Germinal center (tissue), 1 donor: ENCODE results near the gene STAT5B.
"Not testable (repeated sequence)": the region's sequence is repeated elsewhere in the genome, so short reads cannot be mapped to it uniquely, and the experiment has no call there.

Experiments
- DNase-seq: peaks from one replicate; pipeline ENCODE4 v3.0.0; 2012; ENCODE audit warnings: mixed read lengths, low spot score

Gene STAT5B

GRCh38 chr17:42276359-42276608 lies at the start of gene STAT5B:
Gene STAT5B (minus strand): TSS chr17:42276391. CDS start chr17:42232127, 44,264 bp downstream.
- DNase-seq: peak; percentile 91

- no peak for DNase-seq
Observed at GRCh38 chr17:42325026-42325425, 48.8 kb upstream of the STAT5B start.

- DNase-seq: no peak
Observed at GRCh38 chr17:42323268-42323773, 47.1 kb upstream of the STAT5B start.

- peak; percentile 93 for DNase-seq
Observed at GRCh38 chr17:42322382-42323267, 46.4 kb upstream of the STAT5B start.

- no peak for DNase-seq
Observed at GRCh38 chr17:42321555-42321954, 45.4 kb upstream of the STAT5B start.

GRCh38 chr17:42317967-42318366 lies 41.8 kb upstream of the STAT5B start:
- DNase-seq: not testable (repeated sequence)

GRCh38 chr17:42317266-42317845 lies 41.2 kb upstream of the STAT5B start:
- no peak for DNase-seq

- no peak for DNase-seq
Observed at GRCh38 chr17:42316755-42317154, 40.6 kb upstream of the STAT5B start.

- peak; percentile 80 for DNase-seq
Observed at GRCh38 chr17:42315402-42316156, 39.4 kb upstream of the STAT5B start.

- no peak for DNase-seq
Observed at GRCh38 chr17:42313773-42314566, 37.8 kb upstream of the STAT5B start.

- DNase-seq: no peak
Observed at GRCh38 chr17:42313389-42313772, 37.2 kb upstream of the STAT5B start.

GRCh38 chr17:42312285-42313130 lies 36.3 kb upstream of the STAT5B start:
- DNase-seq: peak; percentile 82

- DNase-seq: no peak
Observed at GRCh38 chr17:42312035-42312284, 35.8 kb upstream of the STAT5B start.

GRCh38 chr17:42311240-42312034 lies 35.2 kb upstream of the STAT5B start:
- no peak for DNase-seq

GRCh38 chr17:42310787-42311215 lies 34.6 kb upstream of the STAT5B start:
- DNase-seq: no peak

GRCh38 chr17:42309986-42310786 lies 34.0 kb upstream of the STAT5B start:
- no peak for DNase-seq

GRCh38 chr17:42309142-42309541 lies 33.0 kb upstream of the STAT5B start:
- DNase-seq: no peak

GRCh38 chr17:42308446-42308845 lies 32.3 kb upstream of the STAT5B start:
- DNase-seq: no peak

GRCh38 chr17:42307362-42307927 lies 31.3 kb upstream of the STAT5B start:
- DNase-seq: no peak

GRCh38 chr17:42306385-42306667 lies 30.1 kb upstream of the STAT5B start:
- no peak for DNase-seq
